Tibial artery (tissue), 4 donors: Measurements from ENCODE around the gene FKBP5.

ENCODE experiments used
- DNase-seq, 2 donors: peaks; one replicate each; pipeline ENCODE4 v3.0.0-alpha.2; 2019
- H3K27ac ChIP-seq, 2 donors: fragments of 200-600 bp; sonication (generic) in 1 of 2; 1 replicate in 1 of 2; 2 replicates in 1 of 2; pipeline ENCODE4 v1.5.1; 2018 to 2019; ENCODE audit warnings: mild to moderate bottlenecking in 1 of 2
- H3K27me3 ChIP-seq, 2 donors: fragments of 200-600 bp; sonication (generic) in 1 of 2; one replicate each; pipeline versions ENCODE4 v1.5.1 to v1.6.0; 2016 to 2019
- H3K36me3 ChIP-seq, 3 donors: fragments of 200-600 bp; sonication (generic) in 2 of 3; one replicate each; pipeline ENCODE4 v1.5.1; 2016 to 2019; ENCODE audit warnings: mild to moderate bottlenecking in 2 of 3
- H3K4me1 ChIP-seq, 4 donors: fragments of 200-600 bp; sonication (generic) in 2 of 4; 1 replicate in 3 of 4; 2 replicates in 1 of 4; pipeline ENCODE4 v1.5.1; 2016 to 2019
- H3K4me3 ChIP-seq, 2 donors: fragments of 200-600 bp; sonication (generic) in 1 of 2; 1 replicate in 1 of 2; 2 replicates in 1 of 2; pipeline ENCODE4 v1.5.1; 2018 to 2019; ENCODE audit warnings: mild to moderate bottlenecking in 2 of 2
- H3K9me3 ChIP-seq, 3 donors: fragments of 200-600 bp; sonication (generic) in 1 of 3; one replicate each; pipeline ENCODE4 v1.5.1; 2016 to 2019
- CTCF ChIP-seq, 2 experiments: fragments of 200-600 bp in 1 of 2; fragments of 450-650 bp in 1 of 2; IDR thresholded peaks; one replicate each; pipeline ENCODE4 v1.5.1; 2017 to 2019; ENCODE audit warnings: antibody characterized with exemption in 2 of 2, mild to moderate bottlenecking in 1 of 2, moderate library complexity in 1 of 2
- intact Hi-C: fragments of 100-400 bp; cut with DNase I; formaldehyde crosslinking; loops from one replicate; pipeline ENCODE4 v1.15.0; 2023; ENCODE audit warnings: low total_unique reads

FKBP5 gene

GRCh38 chr6:35634316-35634715 is 54.4 kb downstream of the FKBP5 start:
- TF ChIP-seq CTCF (IDR thresholded peaks at IDR 0.05) = no peak
- H3K4me1 ChIP-seq = peaks cover 0 to 16% (median 2%) of the 10 kb centered on the region in 4 donors
- H3K27ac ChIP-seq = no peak overlapping the region
- intact Hi-C loops = no loop called here
- no peaks in the 10 kb centered on the region for H3K27me3 ChIP-seq
- H3K9me3 ChIP-seq = no peaks in the 10 kb centered on the region
- DNase-seq = no peak
- H3K4me3 ChIP-seq = no peak overlapping the region
- H3K36me3 ChIP-seq = peaks cover 97 to 100% (median 97%) of the 10 kb centered on the region in 3 donors

- H3K4me1 ChIP-seq = peaks cover 0 to 16% (median 2%) of the 10 kb centered on the region in 4 donors
- H3K36me3 ChIP-seq = peaks cover 97 to 100% (median 97%) of the 10 kb centered on the region in 3 donors
- intact Hi-C loops = no loop called here
- H3K27me3 ChIP-seq = no peaks in the 10 kb centered on the region
- H3K4me3 ChIP-seq = no peak overlapping the region
- H3K27ac ChIP-seq = no peak overlapping the region
- TF ChIP-seq CTCF (IDR thresholded peaks at IDR 0.05) = no peak
- no peaks in the 10 kb centered on the region for H3K9me3 ChIP-seq
- DNase-seq = no peak
Measured at GRCh38 chr6:35633579-35634089, 55.1 kb downstream of the FKBP5 start.

- no peak overlapping the region for H3K27ac ChIP-seq
- peaks cover 0 to 18% (median 2%) of the 10 kb centered on the region in 4 donors for H3K4me1 ChIP-seq
- no peak overlapping the region for H3K4me3 ChIP-seq
- H3K9me3 ChIP-seq = no peaks in the 10 kb centered on the region
- H3K27me3 ChIP-seq = no peaks in the 10 kb centered on the region
- H3K36me3 ChIP-seq = peaks cover 86 to 100% (median 88%) of the 10 kb centered on the region in 3 donors
- intact Hi-C loops = no loop called here
- TF ChIP-seq CTCF (IDR thresholded peaks at IDR 0.05) = no peak
- no peak for DNase-seq
Measured at GRCh38 chr6:35629876-35630378, 58.8 kb downstream of the FKBP5 start.

DNA sequence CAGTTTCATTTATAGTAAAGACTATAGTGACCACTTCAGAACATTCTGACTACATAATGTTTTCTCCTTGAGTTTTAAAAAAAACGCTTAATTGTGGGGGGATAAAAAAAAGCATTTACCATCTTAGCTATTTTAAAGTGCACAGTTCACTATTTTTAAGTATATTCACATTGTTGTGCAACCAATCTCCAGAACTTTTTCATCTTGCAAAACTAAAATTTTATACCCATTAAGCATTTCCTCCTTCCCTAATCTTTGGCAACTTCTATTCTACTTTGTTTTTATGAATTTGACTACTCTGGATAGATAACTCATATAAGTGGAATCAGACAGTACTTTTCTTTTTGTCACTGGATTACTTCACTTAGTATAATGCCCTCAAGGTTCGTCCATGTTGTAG is 62.3 kb downstream of the FKBP5 start:
- H3K4me1 ChIP-seq = peaks cover 0 to 22% (median 0%) of the 10 kb centered on the region in 4 donors
- intact Hi-C loops = no loop called here

GRCh38 chr6:35624341-35625070 is 64.2 kb downstream of the FKBP5 start:
- H3K36me3 ChIP-seq = peaks cover 83 to 98% (median 87%) of the 10 kb centered on the region in 3 donors
- peak overlapping the region in 1 of 2 donors; percentile 9 for H3K27ac ChIP-seq
- H3K4me3 ChIP-seq = no peak overlapping the region
- H3K9me3 ChIP-seq = no peaks in the 10 kb centered on the region
- intact Hi-C loops = no loop called here
- no peak for TF ChIP-seq CTCF (IDR thresholded peaks at IDR 0.05)
- H3K4me1 ChIP-seq = peaks cover 0 to 19% (median 0%) of the 10 kb centered on the region in 4 donors
- H3K27me3 ChIP-seq = no peaks in the 10 kb centered on the region
- no peak for DNase-seq

More for the DNA sequence above, 62.3 kb downstream of the FKBP5 start:
- Histone ChIP-seq H3K27me3 (no peaks in the 10 kb centered on the region), H3K4me3 (no peak overlapping the region), H3K27ac (no peak overlapping the region), H3K36me3 (peaks cover 83 to 100% (median 88%) of the 10 kb centered on the region in 3 donors), H3K9me3 (no peaks in the 10 kb centered on the region)
- DNase-seq = no peak
- TF ChIP-seq CTCF (IDR thresholded peaks at IDR 0.05) = no peak
